ENCODE measurements around the gene GPR176.

- TF ChIP-seq TARDBP (IDR thresholded peaks at IDR 0.05) (no peak), BHLHE40 (IDR thresholded peaks at IDR 0.05; ENCODE audit: borderline replicate concordance) (no peak), SUZ12 (IDR thresholded peaks at IDR 0.05) (no peak), LEF1 (IDR thresholded peaks at IDR 0.05; ENCODE audit: borderline replicate concordance) (no peak), SP1 (IDR thresholded peaks at IDR 0.05) (no peak), FOXM1 (IDR thresholded peaks at IDR 0.05; ENCODE audit: borderline replicate concordance) (no peak), ELF4 (IDR thresholded peaks at IDR 0.05) (no peak), ARNT (IDR thresholded peaks at IDR 0.05) (no peak), ZNF384 (IDR thresholded peaks at IDR 0.05) (no peak)
Observed at GRCh38 chr15:39752991-39753390, 167.1 kb downstream of the GPR176 start.

All from HEK293T (cell line).